SH-SY5Y (cell line): ENCODE data around the gene RSF1.

Source experiments
- GATA2 ChIP-seq: IDR thresholded peaks from 2 replicates; pipeline ENCODE4 v1.6.1; 2011; ENCODE audit warnings: mild to moderate bottlenecking, low read depth, low read length
- GATA3 ChIP-seq: IDR thresholded peaks from 2 replicates; pipeline ENCODE4 v1.6.1; 2011; ENCODE audit warnings: low read depth, mild to moderate bottlenecking, low read length, moderate library complexity

RSF1 gene, protein sequence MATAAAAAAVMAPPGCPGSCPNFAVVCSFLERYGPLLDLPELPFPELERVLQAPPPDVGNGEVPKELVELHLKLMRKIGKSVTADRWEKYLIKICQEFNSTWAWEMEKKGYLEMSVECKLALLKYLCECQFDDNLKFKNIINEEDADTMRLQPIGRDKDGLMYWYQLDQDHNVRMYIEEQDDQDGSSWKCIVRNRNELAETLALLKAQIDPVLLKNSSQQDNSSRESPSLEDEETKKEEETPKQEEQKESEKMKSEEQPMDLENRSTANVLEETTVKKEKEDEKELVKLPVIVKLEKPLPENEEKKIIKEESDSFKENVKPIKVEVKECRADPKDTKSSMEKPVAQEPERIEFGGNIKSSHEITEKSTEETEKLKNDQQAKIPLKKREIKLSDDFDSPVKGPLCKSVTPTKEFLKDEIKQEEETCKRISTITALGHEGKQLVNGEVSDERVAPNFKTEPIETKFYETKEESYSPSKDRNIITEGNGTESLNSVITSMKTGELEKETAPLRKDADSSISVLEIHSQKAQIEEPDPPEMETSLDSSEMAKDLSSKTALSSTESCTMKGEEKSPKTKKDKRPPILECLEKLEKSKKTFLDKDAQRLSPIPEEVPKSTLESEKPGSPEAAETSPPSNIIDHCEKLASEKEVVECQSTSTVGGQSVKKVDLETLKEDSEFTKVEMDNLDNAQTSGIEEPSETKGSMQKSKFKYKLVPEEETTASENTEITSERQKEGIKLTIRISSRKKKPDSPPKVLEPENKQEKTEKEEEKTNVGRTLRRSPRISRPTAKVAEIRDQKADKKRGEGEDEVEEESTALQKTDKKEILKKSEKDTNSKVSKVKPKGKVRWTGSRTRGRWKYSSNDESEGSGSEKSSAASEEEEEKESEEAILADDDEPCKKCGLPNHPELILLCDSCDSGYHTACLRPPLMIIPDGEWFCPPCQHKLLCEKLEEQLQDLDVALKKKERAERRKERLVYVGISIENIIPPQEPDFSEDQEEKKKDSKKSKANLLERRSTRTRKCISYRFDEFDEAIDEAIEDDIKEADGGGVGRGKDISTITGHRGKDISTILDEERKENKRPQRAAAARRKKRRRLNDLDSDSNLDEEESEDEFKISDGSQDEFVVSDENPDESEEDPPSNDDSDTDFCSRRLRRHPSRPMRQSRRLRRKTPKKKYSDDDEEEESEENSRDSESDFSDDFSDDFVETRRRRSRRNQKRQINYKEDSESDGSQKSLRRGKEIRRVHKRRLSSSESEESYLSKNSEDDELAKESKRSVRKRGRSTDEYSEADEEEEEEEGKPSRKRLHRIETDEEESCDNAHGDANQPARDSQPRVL (N-terminal part only)

DNA sequence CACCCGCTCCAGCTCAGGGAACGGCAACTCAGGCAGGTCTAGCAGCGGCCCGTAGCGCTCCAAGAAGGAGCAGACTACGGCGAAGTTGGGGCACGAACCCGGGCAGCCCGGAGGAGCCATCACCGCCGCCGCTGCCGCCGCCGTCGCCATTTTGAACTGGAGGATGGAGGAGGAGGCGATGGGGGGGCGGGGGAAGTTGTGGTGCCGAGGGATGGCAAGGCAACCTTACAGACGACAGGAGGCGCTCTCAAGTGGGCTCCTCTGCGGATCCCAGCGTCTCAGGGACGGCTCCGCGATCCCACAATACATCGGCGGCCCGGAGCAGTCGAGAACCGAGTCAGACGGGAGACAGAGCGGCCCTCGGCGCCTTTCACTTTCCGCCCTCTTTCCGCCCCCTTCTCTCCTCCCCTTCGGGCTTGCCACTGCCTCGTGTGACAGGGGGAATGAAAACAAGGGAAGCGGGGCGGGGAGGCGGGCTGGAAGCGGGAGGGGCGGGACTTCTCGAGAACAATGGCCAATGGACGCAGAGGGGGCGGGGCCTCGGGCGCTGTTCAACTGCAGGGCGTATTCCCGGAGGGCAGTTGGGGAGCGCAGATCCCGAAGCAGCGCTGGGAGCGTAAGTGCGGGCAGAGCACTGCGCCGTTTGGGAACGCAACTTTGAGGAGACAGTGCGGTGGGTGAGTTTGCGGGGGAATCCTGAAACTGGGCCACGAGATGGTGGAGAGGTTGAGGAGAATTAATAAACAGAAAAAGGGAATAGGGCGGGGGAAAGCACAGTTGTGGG lies at the start of gene RSF1, which contains the start of gene AAMDC:
TSS of gene RSF1 (minus strand) at position 158 of the 784 bp plus-strand sequence. CDS start at position 150, 8 bp downstream.
TSS of gene AAMDC (plus strand) at position 580 of the 784 bp plus-strand sequence. CDS start 21,353 bp downstream, outside the sequence.
- TF ChIP-seq GATA2, result no peak
- TF ChIP-seq GATA3, result no peak

DNA sequence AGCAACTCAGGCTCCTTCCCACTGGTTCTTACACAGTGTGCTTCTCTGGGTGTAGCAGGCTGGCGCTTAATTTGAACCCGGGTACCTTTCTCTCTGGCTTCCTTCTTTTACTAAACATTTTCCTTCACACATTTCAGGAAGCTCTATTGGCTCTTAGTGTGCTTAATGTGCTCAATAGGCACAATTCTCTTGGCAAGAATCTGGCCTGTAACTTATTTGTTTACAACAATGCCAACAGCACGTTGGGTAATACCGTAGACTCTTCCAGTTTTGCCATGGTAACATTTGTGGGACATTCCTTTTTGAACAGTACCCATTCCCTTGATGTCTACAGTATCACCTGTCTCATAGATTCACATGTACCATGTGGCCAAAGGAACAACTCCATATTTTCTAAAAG lies 48.2 kb upstream of the RSF1 start:
- TF ChIP-seq GATA2, result no peak
- no peak for TF ChIP-seq GATA3

DNA sequence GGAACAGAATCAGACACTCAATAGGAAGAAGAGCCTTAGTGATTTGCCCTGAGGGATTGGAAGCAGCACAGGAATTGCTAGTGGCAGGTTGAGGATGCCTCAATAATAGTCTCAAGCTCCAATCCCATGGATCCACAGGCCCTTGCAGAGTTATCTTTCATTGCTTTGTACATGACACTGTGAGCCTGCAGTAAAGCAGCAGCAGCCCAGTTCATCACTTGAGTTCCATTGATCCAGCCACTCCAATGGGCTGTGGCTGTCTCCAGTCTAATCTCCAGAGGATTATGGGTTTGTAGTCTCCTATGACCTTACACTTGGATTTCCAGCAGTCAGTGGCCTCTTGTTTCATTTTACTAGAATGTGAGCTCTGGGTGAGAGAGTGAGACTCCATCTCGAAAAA lies 45.8 kb upstream of the RSF1 start:
- TF ChIP-seq GATA3, result no peak
- no peak for TF ChIP-seq GATA2

DNA sequence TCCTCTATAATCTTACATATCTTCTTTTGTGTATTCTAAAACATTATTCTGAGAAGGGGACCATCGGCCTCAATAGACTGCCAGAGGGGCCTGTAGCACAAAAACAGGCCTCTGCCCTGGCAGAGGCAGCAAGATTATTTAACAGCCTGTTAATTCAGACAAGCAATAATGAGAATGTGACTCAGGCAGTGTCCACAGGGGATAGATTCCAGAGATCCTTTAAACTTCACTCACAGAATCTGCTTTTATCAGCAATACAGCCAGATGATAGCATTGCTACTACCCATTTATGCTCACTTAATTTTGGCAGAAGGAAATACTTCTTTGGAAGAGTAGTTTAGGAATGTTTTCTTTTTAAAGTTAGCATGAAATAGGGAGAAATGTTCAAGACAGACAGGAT lies 45.3 kb upstream of the RSF1 start:
- peak; percentile 27; the same call in 1 of the 2 replicates for TF ChIP-seq GATA2
- TF ChIP-seq GATA3, result no peak

DNA sequence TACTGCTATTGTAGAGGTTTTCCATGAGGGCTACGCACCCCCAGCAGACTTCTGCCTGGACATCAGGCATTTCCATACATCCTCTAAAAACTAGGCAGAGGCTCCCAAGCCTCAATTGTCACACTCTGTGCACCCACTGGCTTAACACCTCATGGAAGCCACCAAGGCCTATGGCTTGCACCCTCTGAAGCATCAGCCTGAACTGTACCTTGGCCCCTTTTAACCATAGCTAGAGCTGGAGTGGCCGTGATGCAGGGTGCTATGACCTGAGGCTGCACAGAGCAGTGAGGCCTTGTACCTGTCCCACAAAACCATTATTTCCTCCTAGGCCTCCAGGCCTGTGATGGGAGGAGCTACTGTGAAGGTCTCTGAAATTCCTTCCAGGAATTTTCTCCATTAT lies 34.3 kb upstream of the RSF1 start:
- TF ChIP-seq GATA2 (no peak), GATA3 (no peak)

DNA sequence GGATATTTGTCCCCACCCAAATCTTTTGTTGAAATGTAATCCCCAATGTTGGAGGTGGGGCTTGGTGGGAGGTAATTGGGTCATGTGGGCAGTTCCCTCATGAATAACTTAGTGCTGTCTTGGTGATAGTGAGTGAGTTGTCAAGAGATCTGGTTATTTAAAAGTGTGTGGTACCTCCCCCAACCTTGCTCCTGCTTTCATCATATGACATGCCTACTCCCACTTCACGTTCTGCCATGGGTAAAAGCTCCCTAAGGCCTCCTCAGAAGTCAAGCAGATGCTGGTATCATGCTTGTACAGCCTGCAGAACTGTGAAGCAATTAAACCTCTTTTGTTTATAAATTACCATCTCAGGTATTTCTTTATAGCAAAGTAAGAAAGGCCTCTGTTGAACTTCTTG lies 31.0 kb upstream of the RSF1 start:
- no peak for TF ChIP-seq GATA2
- no peak for TF ChIP-seq GATA3

DNA sequence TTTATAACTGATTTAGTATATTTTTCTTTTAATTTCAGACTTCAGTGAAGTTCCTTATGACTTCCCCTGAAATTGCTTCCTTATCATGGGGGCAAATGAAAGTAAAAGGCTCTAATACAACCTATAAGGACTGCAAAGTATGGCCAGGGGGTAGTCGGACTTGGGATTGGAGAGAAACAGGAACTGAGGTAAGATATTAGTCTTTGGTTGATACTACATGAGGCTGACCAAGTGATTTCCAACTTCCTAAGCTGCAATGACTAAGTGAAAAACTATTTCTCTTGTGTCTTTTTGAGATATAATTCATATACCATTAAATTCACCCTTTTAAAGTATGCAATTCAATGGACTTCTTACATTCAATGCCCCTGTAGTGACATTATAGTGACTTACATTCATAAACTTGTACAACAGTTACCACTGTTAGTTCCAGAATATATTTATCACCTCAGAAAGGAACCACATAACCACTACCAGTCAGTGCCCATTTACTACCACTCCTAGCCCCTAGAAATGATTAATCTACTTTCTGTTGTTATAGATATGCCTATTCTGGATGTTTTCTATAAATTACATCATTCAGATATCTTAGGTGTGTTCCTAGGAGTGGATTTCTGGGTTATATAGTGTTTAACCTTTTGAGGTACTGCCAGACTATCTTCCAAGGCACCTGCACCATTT lies 22.1 kb upstream of the RSF1 start:
- no peak for TF ChIP-seq GATA2
- no peak for TF ChIP-seq GATA3

DNA sequence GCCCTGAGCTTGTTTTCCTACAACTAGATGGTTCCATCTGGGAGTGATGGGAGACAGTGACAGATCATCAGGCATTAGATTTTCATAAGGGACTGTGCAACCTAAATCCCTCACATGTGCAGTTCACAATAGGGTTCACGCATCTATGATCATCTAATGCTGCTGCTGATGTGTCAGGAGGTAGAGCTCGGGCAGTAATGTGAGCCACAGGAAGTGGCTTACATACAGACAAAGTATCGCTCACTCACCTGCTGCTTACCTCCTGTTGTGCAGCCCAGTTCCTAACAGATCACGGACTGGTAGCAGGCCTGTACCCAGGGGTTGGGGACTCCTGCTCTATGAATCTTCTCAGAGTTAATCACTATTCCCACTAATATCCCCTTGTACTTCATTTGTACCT lies 12.8 kb upstream of the RSF1 start:
- TF ChIP-seq GATA2, result no peak
- no peak for TF ChIP-seq GATA3

DNA sequence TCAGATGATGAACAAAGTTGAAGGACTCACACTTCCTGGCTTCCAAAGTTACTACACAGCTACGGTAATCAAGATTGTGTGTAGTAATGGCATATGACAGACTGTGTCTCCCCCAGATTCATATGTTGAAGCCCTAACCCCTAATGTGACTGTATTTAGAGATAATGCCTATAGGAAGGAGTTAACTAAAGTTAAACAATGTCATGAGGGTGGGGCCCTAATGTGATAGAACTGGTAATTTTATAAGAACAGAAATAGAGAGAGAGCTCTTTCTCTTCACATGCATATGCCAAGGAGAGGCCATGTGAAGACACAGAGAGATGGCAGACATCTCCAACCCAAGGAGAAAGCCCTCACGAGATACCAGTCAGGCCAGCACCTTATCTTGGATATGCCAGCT lies 8.4 kb upstream of the RSF1 start:
- TF ChIP-seq GATA3 (no peak), GATA2 (no peak)

DNA sequence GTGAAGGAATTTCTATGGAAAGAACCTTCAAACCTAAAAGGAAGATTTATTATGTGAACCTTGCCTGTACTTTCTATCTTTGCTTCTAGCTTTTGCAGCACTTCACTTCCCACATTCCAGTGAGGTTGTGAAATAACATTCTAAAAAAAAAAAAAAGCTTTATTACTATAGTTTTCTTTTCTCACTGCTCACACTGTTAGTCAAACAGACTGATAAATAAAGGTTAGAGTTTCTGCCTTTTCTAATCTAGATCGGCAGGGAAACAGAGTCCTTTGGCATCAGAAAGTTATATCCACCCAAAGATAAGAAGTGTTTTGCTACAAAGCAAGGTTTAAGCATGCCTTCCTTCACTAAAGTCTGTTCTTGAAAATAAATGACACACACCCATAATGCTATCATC lies 3.3 kb upstream of the RSF1 start:
- no peak for TF ChIP-seq GATA2
- TF ChIP-seq GATA3, result no peak

DNA sequence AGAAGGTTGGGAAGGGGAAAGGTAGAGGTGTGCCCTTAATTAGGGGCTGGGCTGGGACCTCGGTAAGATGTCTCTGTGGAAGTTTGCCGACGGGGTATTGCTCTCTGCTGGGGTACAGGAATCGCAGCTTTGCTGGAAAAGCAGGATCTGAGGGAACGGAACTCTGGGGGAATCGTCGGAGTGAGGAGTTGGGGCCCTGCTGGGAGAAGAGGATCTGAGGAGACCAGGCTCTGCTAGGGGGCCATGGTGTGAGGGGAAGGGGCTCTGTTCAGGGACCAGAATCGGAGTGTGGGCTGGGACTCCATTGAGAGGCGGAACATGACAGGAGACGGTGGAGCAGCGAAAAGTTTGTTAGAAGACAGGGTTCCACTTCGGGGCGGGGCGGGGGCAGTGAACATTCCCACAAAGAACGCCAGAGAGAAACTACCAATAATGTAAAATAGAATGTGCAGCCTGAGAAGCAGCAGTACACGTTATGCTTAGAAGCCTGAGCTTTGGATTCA lies 878 bp upstream of the RSF1 start:
- TF ChIP-seq GATA2, result no peak
- no peak for TF ChIP-seq GATA3

DNA sequence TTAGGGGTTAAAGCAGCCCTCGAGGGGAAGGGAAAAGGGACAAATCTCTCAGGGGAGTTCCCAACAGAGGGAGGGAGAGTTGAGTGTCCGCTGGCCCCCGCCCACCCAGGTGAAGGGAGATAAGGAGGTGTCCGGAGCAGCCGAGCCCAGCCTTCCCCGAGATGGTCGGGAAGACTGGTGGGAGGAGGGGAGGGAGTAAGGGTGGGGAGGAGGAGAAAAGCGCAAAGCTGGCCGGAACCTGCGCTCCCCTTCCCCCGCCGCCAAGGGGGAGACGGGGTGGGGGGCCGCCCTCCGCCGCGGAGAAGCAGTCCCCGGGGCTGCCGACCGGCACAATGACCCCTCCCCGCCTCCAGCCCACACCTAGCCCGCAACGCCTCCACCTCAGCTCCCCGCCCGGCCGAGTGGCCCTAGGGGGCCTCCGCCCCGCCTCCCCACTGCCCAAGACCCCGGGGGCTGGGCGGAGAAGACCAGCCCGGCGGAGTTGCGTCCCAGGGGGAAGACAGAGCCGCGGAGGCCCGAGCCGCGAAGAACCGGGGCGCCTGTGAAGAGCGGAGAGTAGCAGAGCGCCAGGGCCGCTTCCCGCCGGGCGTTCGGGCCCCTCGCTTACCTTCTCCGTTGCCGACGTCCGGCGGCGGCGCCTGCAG lies 479 bp downstream of the RSF1 start:
- TF ChIP-seq GATA2, result no peak
- TF ChIP-seq GATA3, result no peak
